HG03521 (cell line): ENCODE data around the gene RNF169.
"Not testable (repeated sequence)": the region's sequence is repeated elsewhere in the genome, so short reads cannot be mapped to it uniquely, and the experiment has no call there.

Experiments
- ATAC-seq: cut with Tn5 transposase; IDR thresholded peaks from one replicate; pipeline ENCODE4 v1.9.1; 2021; ENCODE audit warnings: mild to moderate bottlenecking, moderate library complexity; ENCODE audit not compliant: unreplicated experiment

Gene RNF169

GRCh38 chr11:74729397-74729796, 19.3 kb upstream of the RNF169 start:
- no peak for ATAC-seq

GRCh38 chr11:74730571-74731260, 17.9 kb upstream of the RNF169 start:
- ATAC-seq = no peak

GRCh38 chr11:74731301-74732094, 17.2 kb upstream of the RNF169 start, which contains the start of gene CHRDL2:
CHRDL2 (minus strand) TSS chr11:74731426; CDS start chr11:74730888, 538 bp downstream.
- ATAC-seq = no peak

GRCh38 chr11:74734559-74734925, 14.1 kb upstream of the RNF169 start:
- ATAC-seq = no peak

GRCh38 chr11:74735365-74735928, 13.2 kb upstream of the RNF169 start:
- no peak for ATAC-seq

GRCh38 chr11:74736031-74736430, 12.6 kb upstream of the RNF169 start:
- no peak for ATAC-seq

- no peak for ATAC-seq
Observed at GRCh38 chr11:74739546-74740270, 8.9 kb upstream of the RNF169 start.

GRCh38 chr11:74742070-74742469, 6.6 kb upstream of the RNF169 start:
- no peak for ATAC-seq

GRCh38 chr11:74743640-74744039, 5.0 kb upstream of the RNF169 start:
- ATAC-seq = no peak

- no peak for ATAC-seq
Observed at GRCh38 chr11:74744277-74744676, 4.4 kb upstream of the RNF169 start.

- ATAC-seq = no peak
Observed at GRCh38 chr11:74746868-74747267, 1.8 kb upstream of the RNF169 start.

GRCh38 chr11:74749127-74749964, 697 bp downstream of the RNF169 start:
- ATAC-seq = peak; percentile 46

GRCh38 chr11:74749965-74750296, 1.3 kb downstream of the RNF169 start:
- no peak for ATAC-seq

GRCh38 chr11:74750598-74750997, 1.9 kb downstream of the RNF169 start:
- ATAC-seq = not testable (repeated sequence)

- no peak for ATAC-seq
Observed at GRCh38 chr11:74751303-74751702, 2.7 kb downstream of the RNF169 start.

GRCh38 chr11:74754507-74755252, 6.0 kb downstream of the RNF169 start:
- ATAC-seq = no peak

- ATAC-seq = no peak
Observed at GRCh38 chr11:74755395-74755995, 6.8 kb downstream of the RNF169 start.

GRCh38 chr11:74756571-74756970, 7.9 kb downstream of the RNF169 start:
- no peak for ATAC-seq

GRCh38 chr11:74766905-74767304, 18.3 kb downstream of the RNF169 start:
- no peak for ATAC-seq
